DMS153 (cell line): Measurements from ENCODE around the gene ALPP.
"Not testable (repeated sequence)": the region's sequence is repeated elsewhere in the genome, so short reads cannot be mapped to it uniquely, and the experiment has no call there.

ENCODE experiments used
- DNase-seq: peaks from one replicate; lab custom pipeline; 2025; lab: John Stamatoyannopoulos, UW

The ALPP gene

GRCh38 chr2:232363784-232364615, 14.6 kb upstream of the ALPP start:
- DNase-seq: no peak

- DNase-seq: not testable (repeated sequence)
Measured at GRCh38 chr2:232364806-232365594, 13.6 kb upstream of the ALPP start.

GRCh38 chr2:232365621-232366321, 12.8 kb upstream of the ALPP start:
- no peak for DNase-seq

GRCh38 chr2:232366461-232366860, 12.1 kb upstream of the ALPP start:
- not testable (repeated sequence) for DNase-seq

- no peak for DNase-seq
Measured at GRCh38 chr2:232367016-232367415, 11.5 kb upstream of the ALPP start.

GRCh38 chr2:232367591-232368233, 10.8 kb upstream of the ALPP start:
- DNase-seq: no peak

GRCh38 chr2:232368311-232368731, 10.2 kb upstream of the ALPP start:
- DNase-seq: no peak

GRCh38 chr2:232369126-232369951, 9.2 kb upstream of the ALPP start:
- DNase-seq: no peak

- not testable (repeated sequence) for DNase-seq
Measured at GRCh38 chr2:232370007-232370406, 8.5 kb upstream of the ALPP start.

- DNase-seq: no peak
Measured at GRCh38 chr2:232372231-232373208, 6.0 kb upstream of the ALPP start.

- DNase-seq: no peak
Measured at GRCh38 chr2:232374356-232374755, 4.2 kb upstream of the ALPP start.

- no peak for DNase-seq
Measured at GRCh38 chr2:232375164-232375563, 3.4 kb upstream of the ALPP start.

- no peak for DNase-seq
Measured at GRCh38 chr2:232376260-232376659, 2.3 kb upstream of the ALPP start.

GRCh38 chr2:232376713-232377112, 1.8 kb upstream of the ALPP start:
- DNase-seq: no peak

GRCh38 chr2:232377319-232377718, 1.2 kb upstream of the ALPP start:
- DNase-seq: no peak

GRCh38 chr2:232377841-232378734, 463 bp upstream of the ALPP start:
- no peak for DNase-seq

GRCh38 chr2:232379610-232380590, 1.3 kb downstream of the ALPP start:
- not testable (repeated sequence) for DNase-seq
